ENCODE data around the gene BANF1. TPM values are rescaled to one million over a fixed set of nuclear protein-coding genes. Genes with fewer than 3 reads are reported as not detected.
A peak's percentile ranks its signal among the peaks of the same experiment; 100 is the strongest.

Gene BANF1
- polyA plus RNA-seq, 1 donor (not counting 4 experiments of a cell fraction or from before 2014, with no cell fraction given), result 154 TPM

DNA sequence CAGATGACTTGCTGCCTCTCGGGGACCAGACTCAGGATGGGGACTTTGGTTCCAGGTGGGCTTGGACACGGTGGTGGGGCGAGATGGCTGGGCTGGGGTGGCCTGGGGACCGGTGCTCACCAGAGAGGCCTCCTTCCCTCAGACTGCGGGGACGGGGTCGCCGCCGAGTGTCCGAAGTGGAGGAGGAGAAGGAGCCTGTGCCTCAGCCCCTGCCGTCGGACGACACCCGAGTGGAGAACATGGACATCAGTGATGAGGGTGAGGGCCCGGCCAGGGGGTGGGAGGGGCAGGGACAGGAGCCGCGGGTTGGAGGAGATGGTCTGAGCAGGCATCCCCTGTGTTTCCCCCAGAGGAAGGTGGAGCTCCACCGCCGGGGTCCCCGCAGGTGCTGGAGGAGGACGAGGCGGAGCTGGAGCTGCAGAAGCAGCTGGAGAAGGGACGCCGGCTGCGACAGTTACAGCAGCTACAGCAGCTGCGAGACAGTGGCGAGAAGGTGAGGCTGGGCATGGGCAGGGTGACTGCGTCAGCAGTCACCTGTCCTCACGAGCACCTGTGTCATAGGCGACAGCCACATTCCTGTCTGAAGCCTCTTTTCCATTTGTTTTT is 34.9 kb upstream of the BANF1 start:
- Histone ChIP-seq H3K9me1 (ENCODE audit: control insufficient read depth, extremely low read depth, insufficient read depth, low read length) (no peaks in the 10 kb centered on the region), H3K9ac (ENCODE audit: control insufficient read depth, extremely low read depth, insufficient read depth, low read length) (no peak overlapping the region), H2AFZ (ENCODE audit: control insufficient read depth, low read length) (no peak overlapping the region), H3K4me2 (ENCODE audit: control insufficient read depth, extremely low read depth, insufficient read depth, low read depth, low read length) (no peak overlapping the region), H3K4me1 (ENCODE audit: control insufficient read depth, extremely low read depth, insufficient read depth, low read length) (peaks cover 8% of the 10 kb centered on the region), H3K4me3 (ENCODE audit: control insufficient read depth in 2 of 3, extremely low read depth in 1 of 3, insufficient read depth in 2 of 3, low read depth in 1 of 3, low read length in 3 of 3) (no peak overlapping the region), H3K9me3 (ENCODE audit: control insufficient read depth, low read depth, low read length) (no peaks in the 10 kb centered on the region), H3K27me3 (ENCODE audit: control insufficient read depth, extremely low read depth, insufficient read depth, low read length) (no peaks in the 10 kb centered on the region), H3K79me2 (ENCODE audit: control insufficient read depth, insufficient read depth, low read length) (peaks cover 22% of the 10 kb centered on the region), H3K27ac (ENCODE audit: control insufficient read depth, insufficient read depth, low read length) (no peak overlapping the region), H3K36me3 (ENCODE audit: control insufficient read depth in 2 of 2, extremely low read depth in 1 of 2, insufficient read depth in 2 of 2, low read length in 2 of 2) (peaks cover 24 to 34% of the 10 kb centered on the region in 2 experiments), H4K20me1 (ENCODE audit: control insufficient read depth, extremely low read depth, insufficient read depth, low read length) (no peaks in the 10 kb centered on the region)
- DNase-seq (ENCODE audit: low read depth, low spot score), result no peak
- TF ChIP-seq EZH2 (IDR thresholded peaks at IDR 0.05; ENCODE audit: low read length), result no peak
- TF ChIP-seq, protein P1, sequence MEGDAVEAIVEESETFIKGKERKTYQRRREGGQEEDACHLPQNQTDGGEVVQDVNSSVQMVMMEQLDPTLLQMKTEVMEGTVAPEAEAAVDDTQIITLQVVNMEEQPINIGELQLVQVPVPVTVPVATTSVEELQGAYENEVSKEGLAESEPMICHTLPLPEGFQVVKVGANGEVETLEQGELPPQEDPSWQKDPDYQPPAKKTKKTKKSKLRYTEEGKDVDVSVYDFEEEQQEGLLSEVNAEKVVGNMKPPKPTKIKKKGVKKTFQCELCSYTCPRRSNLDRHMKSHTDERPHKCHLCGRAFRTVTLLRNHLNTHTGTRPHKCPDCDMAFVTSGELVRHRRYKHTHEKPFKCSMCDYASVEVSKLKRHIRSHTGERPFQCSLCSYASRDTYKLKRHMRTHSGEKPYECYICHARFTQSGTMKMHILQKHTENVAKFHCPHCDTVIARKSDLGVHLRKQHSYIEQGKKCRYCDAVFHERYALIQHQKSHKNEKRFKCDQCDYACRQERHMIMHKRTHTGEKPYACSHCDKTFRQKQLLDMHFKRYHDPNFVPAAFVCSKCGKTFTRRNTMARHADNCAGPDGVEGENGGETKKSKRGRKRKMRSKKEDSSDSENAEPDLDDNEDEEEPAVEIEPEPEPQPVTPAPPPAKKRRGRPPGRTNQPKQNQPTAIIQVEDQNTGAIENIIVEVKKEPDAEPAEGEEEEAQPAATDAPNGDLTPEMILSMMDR (optimal IDR thresholded peaks at IDR 0.05 in 1 of 3, IDR thresholded peaks at IDR 0.05 in 1 of 3, conservative IDR thresholded peaks at IDR 0.05 in 1 of 3; ENCODE audit: extremely low read depth in 1 of 3, insufficient read depth in 2 of 3, low read length in 3 of 3), result no peak
- dilution Hi-C loops (cut with MboI; ENCODE audit: extremely low pct_ligation_motif_present, low sequenced_read_pairs), result no loop called here
- FAIRE-seq, result no peak

DNA sequence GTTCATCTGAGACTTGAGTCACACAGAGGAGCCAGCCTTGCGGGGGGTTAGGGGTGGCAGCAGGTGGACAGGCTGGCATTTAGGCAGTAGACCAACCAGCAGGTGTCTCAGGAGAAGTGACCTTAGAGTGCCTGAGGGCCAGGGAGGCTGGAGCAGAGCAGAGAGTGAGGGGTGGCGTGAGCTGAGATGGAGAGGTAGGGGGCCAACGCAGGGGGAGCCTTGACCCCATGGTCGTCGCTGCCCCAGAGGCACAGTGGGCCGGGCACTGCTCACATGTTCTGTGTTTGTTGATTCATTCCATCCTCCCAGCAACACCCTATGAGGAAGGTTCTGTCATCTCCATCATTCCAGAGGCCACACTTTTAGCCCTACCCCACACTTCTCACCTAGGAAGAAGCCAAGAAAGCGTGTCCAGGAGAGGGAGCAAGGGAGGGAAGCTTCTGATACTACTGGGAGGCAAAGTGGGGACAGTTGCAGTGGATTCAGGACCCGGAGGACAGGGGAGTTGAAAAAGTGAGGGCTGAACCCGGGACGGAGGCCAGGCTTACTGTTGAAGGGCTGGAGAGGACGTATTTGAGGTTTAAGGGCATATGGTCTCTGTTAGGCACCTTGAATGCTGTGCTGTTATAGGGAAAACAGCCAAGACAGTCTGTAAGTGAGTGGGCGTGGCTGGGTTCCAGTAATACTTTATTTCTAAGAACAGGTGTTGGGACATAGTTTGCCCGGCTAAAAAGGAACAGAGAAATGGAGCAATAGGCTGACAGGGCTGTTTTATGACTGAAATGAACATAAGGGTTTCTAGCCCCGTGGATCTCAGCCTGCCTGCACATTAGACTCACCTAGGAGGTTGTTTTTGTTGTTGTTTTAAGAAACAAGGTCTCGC is 33.5 kb upstream of the BANF1 start:
- Histone ChIP-seq H3K27ac (ENCODE audit: control insufficient read depth, insufficient read depth, low read length) (no peak overlapping the region), H3K9me1 (ENCODE audit: control insufficient read depth, extremely low read depth, insufficient read depth, low read length) (peaks cover 3% of the 10 kb centered on the region), H3K4me3 (ENCODE audit: control insufficient read depth in 2 of 3, extremely low read depth in 1 of 3, insufficient read depth in 2 of 3, low read depth in 1 of 3, low read length in 3 of 3) (no peak overlapping the region), H3K9ac (ENCODE audit: control insufficient read depth, extremely low read depth, insufficient read depth, low read length) (no peak overlapping the region), H3K4me2 (ENCODE audit: control insufficient read depth, extremely low read depth, insufficient read depth, low read depth, low read length) (no peak overlapping the region), H3K36me3 (ENCODE audit: control insufficient read depth in 2 of 2, extremely low read depth in 1 of 2, insufficient read depth in 2 of 2, low read length in 2 of 2) (peaks cover 23 to 34% of the 10 kb centered on the region in 2 experiments), H3K9me3 (ENCODE audit: control insufficient read depth, low read depth, low read length) (no peaks in the 10 kb centered on the region), H3K4me1 (ENCODE audit: control insufficient read depth, extremely low read depth, insufficient read depth, low read length) (peaks cover 9% of the 10 kb centered on the region), H2AFZ (ENCODE audit: control insufficient read depth, low read length) (no peak overlapping the region), H3K79me2 (ENCODE audit: control insufficient read depth, insufficient read depth, low read length) (peaks cover 8% of the 10 kb centered on the region), H4K20me1 (ENCODE audit: control insufficient read depth, extremely low read depth, insufficient read depth, low read length) (no peaks in the 10 kb centered on the region), H3K27me3 (ENCODE audit: control insufficient read depth, extremely low read depth, insufficient read depth, low read length) (no peaks in the 10 kb centered on the region)
- DNase-seq (ENCODE audit: low read depth, low spot score) (no peak), FAIRE-seq (no peak)
- dilution Hi-C loops (cut with MboI; ENCODE audit: extremely low pct_ligation_motif_present, low sequenced_read_pairs), result no loop called here
- TF ChIP-seq EZH2 (IDR thresholded peaks at IDR 0.05; ENCODE audit: low read length), result no peak
- TF ChIP-seq, protein P1 (optimal IDR thresholded peaks at IDR 0.05 in 1 of 3, IDR thresholded peaks at IDR 0.05 in 1 of 3, conservative IDR thresholded peaks at IDR 0.05 in 1 of 3; ENCODE audit: extremely low read depth in 1 of 3, insufficient read depth in 2 of 3, low read length in 3 of 3), result peak in 1 of 3 experiments; percentile 17

All from keratinocyte (primary cell).